Natural killer cell treated with Interleukin-12 subunit alpha and Interleukin-12 subunit beta and Interleukin-15 and Interleukin-18, amount 100 ng/mL, for 72 hours (primary cell): ENCODE data around the gene ABCB11. TPM values are rescaled to one million over a fixed set of nuclear protein-coding genes. Genes with fewer than 3 reads are reported as not detected.

Experiments
- ATAC-seq, 2 donors: fragments of 150-1000 bp; cut with Tn5 transposase in 1 of 2; sonication (Bioruptor Pico), chemical (Tn5 transposase) in 1 of 2; 2 replicates each; pipeline ENCODE4 v1.10.0; 2021
- DNase-seq: peaks from one replicate; pipeline ENCODE4 v3.0.0; 2022; ENCODE audit warnings: low spot score
- H3K27ac Mint-ChIP-seq, 2 donors: 1 replicate in 1 of 2; 2 replicates in 1 of 2; pipeline ENCODE4 v1.8.0; 2022; ENCODE audit warnings: mixed read lengths in 2 of 2, mild to moderate bottlenecking in 1 of 2, moderate library complexity in 1 of 2
- H3K27me3 Mint-ChIP-seq, 2 donors: 1 replicate in 1 of 2; 2 replicates in 1 of 2; pipeline ENCODE4 v1.8.0; 2022; ENCODE audit warnings: mixed read lengths in 2 of 2
- H3K36me3 Mint-ChIP-seq: one replicate; pipeline ENCODE4 v1.8.0; 2022; ENCODE audit warnings: mixed read lengths
- H3K4me1 Mint-ChIP-seq, 2 donors: 1 replicate in 1 of 2; 2 replicates in 1 of 2; pipeline ENCODE4 v1.8.0; 2022; ENCODE audit warnings: low read depth in 2 of 2, mixed read lengths in 2 of 2, mild to moderate bottlenecking in 1 of 2
- H3K4me3 Mint-ChIP-seq: one replicate; pipeline ENCODE4 v1.8.0; 2022; ENCODE audit warnings: mixed read lengths
- H3K9me3 Mint-ChIP-seq: 2 replicates; pipeline ENCODE4 v1.8.0; 2022; ENCODE audit warnings: mixed read lengths
- total RNA-seq, 2 donors: library from RNA; stranded (reverse); gene quantifications; one replicate each; pipeline ENCODE4 v1.2.3, GENCODE V29; 2022

The ABCB11 gene
- total RNA-seq, 2 donors from 2014 or later, result 0.06 TPM; not detected in 1

DNA sequence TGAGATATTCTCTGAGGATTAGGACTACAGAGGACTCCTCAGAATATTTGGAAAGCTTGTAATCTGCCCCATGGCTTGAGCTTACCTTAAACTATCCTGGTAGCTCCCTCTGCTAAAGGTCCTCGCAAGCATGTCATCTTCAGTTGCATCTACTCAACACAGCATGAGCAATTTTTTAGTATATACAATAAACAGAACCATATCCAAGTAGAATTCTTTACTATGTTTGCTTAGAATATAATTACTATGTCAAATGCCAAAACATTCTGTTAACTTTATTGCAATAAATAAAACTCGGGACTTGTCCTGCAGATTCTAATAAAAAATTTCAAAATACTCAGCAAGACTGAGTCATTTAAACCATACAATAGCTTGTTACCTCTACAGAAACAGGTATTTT is 62.8 kb downstream of the ABCB11 start:
- ATAC-seq (no peak), DNase-seq (no peak)
- H3K36me3 Mint-ChIP-seq, result no peaks in the 10 kb centered on the region
- no peaks in the 10 kb centered on the region for H3K27me3 Mint-ChIP-seq
- H3K4me1 Mint-ChIP-seq, result peaks cover 3 to 4% of the 10 kb centered on the region in 2 donors
- no peak overlapping the region for H3K27ac Mint-ChIP-seq
- no peak overlapping the region for H3K4me3 Mint-ChIP-seq
- no peaks in the 10 kb centered on the region for H3K9me3 Mint-ChIP-seq

DNA sequence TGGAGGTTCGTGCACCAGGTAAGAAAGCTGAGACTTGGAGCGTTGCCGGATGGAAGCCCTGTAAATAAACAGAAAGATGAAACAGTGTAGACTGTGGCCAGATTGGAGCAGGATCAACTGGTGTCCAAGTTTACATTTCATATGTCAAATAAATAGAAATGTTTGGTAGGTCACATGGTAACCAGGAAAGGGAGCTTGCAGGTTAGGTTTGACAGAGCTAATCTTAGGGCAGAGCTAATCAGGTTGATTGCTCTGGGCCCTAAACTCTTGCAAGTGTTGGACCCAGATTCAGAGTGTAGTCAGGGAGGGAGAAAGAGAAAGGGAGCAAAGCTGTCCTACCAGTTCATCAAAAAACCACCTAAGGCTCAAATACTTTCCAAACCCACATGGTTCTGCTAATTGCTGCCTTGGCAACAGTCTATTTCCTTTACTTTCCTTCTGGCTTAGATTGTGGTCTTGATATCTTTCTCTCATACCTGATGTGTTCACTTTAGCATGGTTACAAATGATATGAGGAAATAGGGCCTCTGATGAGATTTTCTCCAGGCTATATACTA is 66.8 kb downstream of the ABCB11 start:
- DNase-seq, result no peak
- ATAC-seq, result no peak
- no peaks in the 10 kb centered on the region for H3K27me3 Mint-ChIP-seq
- H3K4me3 Mint-ChIP-seq, result no peak overlapping the region
- H3K36me3 Mint-ChIP-seq, result no peaks in the 10 kb centered on the region
- no peak overlapping the region for H3K27ac Mint-ChIP-seq
- peaks cover 5 to 8% of the 10 kb centered on the region in 2 donors for H3K4me1 Mint-ChIP-seq
- no peaks in the 10 kb centered on the region for H3K9me3 Mint-ChIP-seq

- ATAC-seq (no peak), DNase-seq (no peak)
- no peaks in the 10 kb centered on the region for H3K36me3 Mint-ChIP-seq
- no peaks in the 10 kb centered on the region for H3K9me3 Mint-ChIP-seq
- H3K4me3 Mint-ChIP-seq, result no peak overlapping the region
- H3K4me1 Mint-ChIP-seq, result peaks cover 5 to 8% of the 10 kb centered on the region in 2 donors
- H3K27me3 Mint-ChIP-seq, result no peaks in the 10 kb centered on the region
- H3K27ac Mint-ChIP-seq, result peak overlapping the region in 1 of 2 donors; percentile 16
Observed at GRCh38 chr2:168962636-168963035, 68.5 kb downstream of the ABCB11 start.

DNA sequence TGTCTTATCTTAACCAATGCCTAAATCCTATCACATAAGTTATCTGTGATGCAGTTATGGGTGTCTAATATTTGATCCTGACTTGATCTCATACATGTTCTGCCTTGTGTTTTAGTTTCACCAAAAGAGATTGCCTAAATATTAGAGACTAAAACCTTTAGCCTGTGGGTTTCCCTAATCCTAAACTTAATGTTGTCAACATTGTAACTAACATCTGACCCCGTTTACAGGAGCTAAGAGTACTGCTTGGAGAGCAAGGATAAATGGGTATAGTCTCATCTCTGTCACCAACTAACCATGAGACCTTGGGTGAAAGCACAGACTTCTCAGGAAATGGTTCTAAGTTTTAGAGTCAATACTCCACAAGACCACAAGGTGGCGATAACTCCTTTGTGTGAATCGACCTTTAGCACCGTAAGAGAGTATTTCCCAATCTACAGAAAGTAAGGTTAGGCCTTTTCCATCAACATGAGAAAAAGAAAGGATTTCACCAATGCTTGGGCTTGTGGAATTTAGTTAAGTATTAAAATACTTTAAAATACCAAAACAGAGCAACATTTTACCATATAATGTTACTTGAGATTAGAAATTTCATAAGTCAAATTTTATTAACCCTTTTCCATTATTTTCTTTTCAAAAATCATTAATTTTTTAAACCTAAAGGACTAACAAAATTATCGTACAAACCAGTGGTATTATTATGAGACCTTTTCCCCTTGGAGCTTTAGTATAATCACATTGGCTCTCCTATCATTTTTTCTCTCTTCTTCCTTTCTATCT is 69.5 kb downstream of the ABCB11 start:
- ATAC-seq (peak; percentile 70 to 79), DNase-seq (peak; percentile 67)
- H3K4me1 Mint-ChIP-seq, result peaks cover 5 to 8% of the 10 kb centered on the region in 2 donors
- peaks cover 0 to 3% of the 10 kb centered on the region in 2 donors for H3K27me3 Mint-ChIP-seq
- no peak overlapping the region for H3K4me3 Mint-ChIP-seq
- no peaks in the 10 kb centered on the region for H3K36me3 Mint-ChIP-seq
- no peaks in the 10 kb centered on the region for H3K9me3 Mint-ChIP-seq
- H3K27ac Mint-ChIP-seq, result no peak overlapping the region

DNA sequence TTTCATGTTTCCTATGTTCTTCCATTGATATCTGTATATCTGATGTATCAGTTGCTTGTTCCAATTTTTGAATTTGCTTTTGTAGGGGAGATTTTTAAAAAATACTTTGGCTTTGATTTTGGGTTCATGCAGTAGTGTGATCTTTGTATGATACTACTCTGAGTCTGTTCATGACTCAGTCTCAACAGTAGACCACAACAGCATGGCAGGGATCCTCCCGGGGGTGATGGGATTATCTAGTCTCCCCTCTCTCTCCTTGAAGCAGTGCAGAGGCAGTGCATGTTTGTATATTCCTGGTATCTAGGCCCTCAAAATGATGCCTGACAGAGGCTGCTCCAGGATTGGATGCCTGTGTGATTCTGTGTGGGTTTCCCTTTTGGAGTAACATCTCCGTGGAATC is 74.7 kb downstream of the ABCB11 start:
- Mint-ChIP-seq H3K36me3 (peaks cover 21% of the 10 kb centered on the region), H3K4me1 (peaks cover under 1 to 1% of the 10 kb centered on the region in 2 donors), H3K27me3 (peaks cover 15 to 17% of the 10 kb centered on the region in 2 donors), H3K9me3 (peaks cover 6% of the 10 kb centered on the region), H3K27ac (no peak overlapping the region), H3K4me3 (no peak overlapping the region)
- ATAC-seq, result no peak
- DNase-seq, result no peak

DNA sequence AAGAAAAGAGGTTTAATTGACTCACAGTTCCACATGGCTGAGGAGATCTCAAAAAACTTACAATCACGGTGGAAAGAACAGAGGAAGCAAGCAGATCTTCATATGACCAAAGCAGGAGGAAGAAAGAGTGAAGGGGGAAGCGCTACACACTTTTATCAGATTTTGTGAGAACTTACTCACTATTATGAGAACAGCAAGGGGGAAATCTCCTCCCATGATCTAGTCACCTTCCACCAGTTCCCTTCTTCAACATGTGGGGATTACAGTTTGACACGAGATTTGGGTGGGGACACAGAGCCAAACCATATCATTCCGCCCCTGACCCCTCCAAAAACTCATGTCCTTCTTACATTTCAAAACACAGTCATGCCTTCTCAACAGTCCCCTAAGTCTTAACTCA is 75.8 kb downstream of the ABCB11 start:
- Mint-ChIP-seq H3K4me1 (no peaks in the 10 kb centered on the region), H3K9me3 (peaks cover 6% of the 10 kb centered on the region), H3K27me3 (peaks cover 15 to 17% of the 10 kb centered on the region in 2 donors), H3K27ac (no peak overlapping the region), H3K36me3 (peaks cover 21% of the 10 kb centered on the region), H3K4me3 (no peak overlapping the region)
- no peak for ATAC-seq
- DNase-seq, result no peak

GRCh38 chr2:168954256-168954655 is 76.9 kb downstream of the ABCB11 start:
- DNase-seq, result no peak
- Mint-ChIP-seq H3K4me1 (no peaks in the 10 kb centered on the region), H3K36me3 (peaks cover 21% of the 10 kb centered on the region), H3K9me3 (peaks cover 6% of the 10 kb centered on the region), H3K4me3 (no peak overlapping the region), H3K27ac (no peak overlapping the region), H3K27me3 (peaks cover 15 to 17% of the 10 kb centered on the region in 2 donors)
- ATAC-seq, result no peak

- H3K4me3 Mint-ChIP-seq, result no peak overlapping the region
- peaks cover 17% of the 10 kb centered on the region in 2 donors for H3K27me3 Mint-ChIP-seq
- no peak for DNase-seq
- H3K4me1 Mint-ChIP-seq, result no peaks in the 10 kb centered on the region
- ATAC-seq, result no peak
- no peak overlapping the region for H3K27ac Mint-ChIP-seq
- H3K36me3 Mint-ChIP-seq, result peaks cover 21% of the 10 kb centered on the region
- peaks cover 6% of the 10 kb centered on the region for H3K9me3 Mint-ChIP-seq
Observed at GRCh38 chr2:168952424-168952823, 78.7 kb downstream of the ABCB11 start.

DNA sequence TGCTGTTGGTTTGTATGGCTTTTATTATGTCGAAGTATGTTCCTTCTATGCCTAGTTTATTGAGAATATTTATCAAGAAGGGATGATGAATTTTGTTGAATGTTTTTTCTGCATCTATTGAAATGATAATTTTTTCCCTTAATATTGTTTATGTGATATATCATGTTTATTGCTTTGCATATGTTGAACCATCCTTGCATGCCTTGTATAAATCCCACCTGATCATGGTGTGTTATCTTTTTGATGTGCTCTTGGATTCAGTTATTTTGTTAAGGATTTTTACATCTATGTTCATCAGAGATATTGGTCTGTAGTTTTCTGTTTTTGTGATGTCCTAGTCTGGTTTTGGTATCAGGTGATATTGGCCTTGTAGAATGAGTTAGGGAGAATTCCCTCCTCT is 79.3 kb downstream of the ABCB11 start:
- H3K27me3 Mint-ChIP-seq, result peaks cover 16 to 17% of the 10 kb centered on the region in 2 donors
- no peak overlapping the region for H3K4me3 Mint-ChIP-seq
- ATAC-seq (no peak), DNase-seq (no peak)
- peaks cover 6% of the 10 kb centered on the region for H3K9me3 Mint-ChIP-seq
- no peaks in the 10 kb centered on the region for H3K4me1 Mint-ChIP-seq
- no peak overlapping the region for H3K27ac Mint-ChIP-seq
- H3K36me3 Mint-ChIP-seq, result peaks cover 21% of the 10 kb centered on the region

GRCh38 chr2:168949324-168949723 is 81.8 kb downstream of the ABCB11 start:
- Mint-ChIP-seq H3K4me3 (no peak overlapping the region), H3K4me1 (no peaks in the 10 kb centered on the region), H3K36me3 (peaks cover 20% of the 10 kb centered on the region), H3K27me3 (peaks cover 13 to 30% of the 10 kb centered on the region in 2 donors), H3K9me3 (peaks cover 6% of the 10 kb centered on the region), H3K27ac (no peak overlapping the region)
- ATAC-seq, result no peak
- DNase-seq, result no peak

DNA sequence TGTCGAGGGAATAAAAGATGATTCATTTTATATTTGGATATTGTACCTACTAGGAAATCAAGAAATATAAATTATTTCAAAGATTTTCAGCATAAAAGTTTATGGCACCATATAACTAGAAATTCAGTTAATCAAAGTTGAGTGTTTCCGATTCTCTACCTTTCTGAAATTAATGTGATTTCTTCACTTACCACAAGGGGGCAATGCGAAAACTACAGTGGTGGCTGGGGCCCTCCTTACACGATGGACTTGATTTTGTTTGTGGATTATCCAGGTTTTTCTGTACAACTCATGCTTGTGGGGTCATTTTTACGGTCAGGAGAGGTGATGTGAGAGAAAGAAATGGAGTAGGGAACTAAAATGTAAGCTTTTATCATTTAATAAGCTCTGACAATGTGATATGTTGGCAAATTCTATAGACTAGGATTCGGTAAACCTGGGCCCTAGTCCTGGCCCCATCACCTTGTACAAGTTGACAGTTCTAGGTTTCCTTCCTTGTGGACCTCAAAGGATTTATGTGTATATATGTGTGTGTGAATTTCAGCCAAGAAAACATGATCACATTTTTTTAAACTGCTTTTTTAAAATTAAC is 82.4 kb downstream of the ABCB11 start:
- ATAC-seq, result no peak
- H3K27ac Mint-ChIP-seq, result no peak overlapping the region
- H3K4me1 Mint-ChIP-seq, result no peaks in the 10 kb centered on the region
- no peak for DNase-seq
- no peak overlapping the region for H3K4me3 Mint-ChIP-seq
- peaks cover 17% of the 10 kb centered on the region for H3K36me3 Mint-ChIP-seq
- H3K27me3 Mint-ChIP-seq, result peaks cover 14 to 30% of the 10 kb centered on the region in 2 donors
- peaks cover 6% of the 10 kb centered on the region for H3K9me3 Mint-ChIP-seq

DNA sequence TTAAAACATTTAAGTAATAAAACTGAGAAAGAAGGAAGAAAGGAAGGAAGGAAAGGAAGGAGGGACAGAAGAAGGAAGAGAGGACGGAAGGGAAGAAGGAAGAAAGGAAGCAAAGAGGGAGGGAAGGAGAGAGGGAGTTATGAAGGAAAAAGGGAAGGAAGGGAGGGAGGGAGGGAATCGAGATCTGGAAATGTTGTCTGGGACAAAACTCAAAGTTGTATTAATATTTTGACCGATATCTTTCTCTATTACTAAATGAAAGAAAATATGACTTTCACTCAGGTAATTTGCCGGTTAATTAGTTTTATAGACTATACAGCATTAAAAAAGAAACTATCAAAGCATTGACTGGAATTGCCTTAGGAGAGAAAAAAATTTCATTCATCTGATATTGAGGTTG is 85.6 kb downstream of the ABCB11 start:
- Mint-ChIP-seq H3K27me3 (peaks cover 13 to 20% of the 10 kb centered on the region in 2 donors), H3K27ac (no peak overlapping the region)

DNA sequence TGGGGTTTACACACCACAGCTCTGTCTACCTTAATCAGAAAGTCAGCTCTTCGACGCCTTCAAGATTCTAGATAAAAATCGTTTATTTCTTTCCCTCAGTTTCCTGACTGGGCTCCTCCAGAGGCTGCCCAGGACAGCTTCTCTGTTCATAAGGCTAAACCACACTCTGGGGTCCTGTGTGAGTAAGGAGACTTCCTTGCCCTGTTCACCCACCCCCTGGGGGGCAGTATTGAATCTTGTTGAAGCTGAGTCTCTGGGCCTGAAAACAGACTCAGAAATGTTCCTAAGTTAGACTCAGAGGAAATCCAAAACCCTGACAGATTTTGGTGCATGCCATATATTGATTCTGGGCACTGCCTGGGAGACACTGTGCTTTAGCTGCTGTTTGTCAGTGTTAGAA is 87.1 kb downstream of the ABCB11 start:
- DNase-seq, result no peak
- H3K9me3 Mint-ChIP-seq, result no peaks in the 10 kb centered on the region
- no peaks in the 10 kb centered on the region for H3K4me1 Mint-ChIP-seq
- no peak overlapping the region for H3K4me3 Mint-ChIP-seq
- ATAC-seq, result no peak
- H3K27ac Mint-ChIP-seq, result no peak overlapping the region
- no peaks in the 10 kb centered on the region for H3K36me3 Mint-ChIP-seq
- H3K27me3 Mint-ChIP-seq, result peaks cover 13 to 20% of the 10 kb centered on the region in 2 donors

More for the DNA sequence above, 85.6 kb downstream of the ABCB11 start:
- DNase-seq (no peak), ATAC-seq (no peak)
- Mint-ChIP-seq H3K36me3 (no peaks in the 10 kb centered on the region), H3K4me3 (no peak overlapping the region), H3K4me1 (no peaks in the 10 kb centered on the region), H3K9me3 (no peaks in the 10 kb centered on the region)

- Mint-ChIP-seq H3K9me3 (no peaks in the 10 kb centered on the region), H3K36me3 (no peaks in the 10 kb centered on the region), H3K4me1 (no peaks in the 10 kb centered on the region), H3K27me3 (peaks cover 15 to 20% of the 10 kb centered on the region in 2 donors), H3K27ac (no peak overlapping the region), H3K4me3 (no peak overlapping the region)
- DNase-seq, result no peak
- no peak for ATAC-seq
Observed at GRCh38 chr2:168941297-168941696, 89.8 kb downstream of the ABCB11 start.
